ENCODE measurements around the gene B9D2.
"Not testable (repeated sequence)": the region's sequence is repeated elsewhere in the genome, so short reads cannot be mapped to it uniquely, and the experiment has no call there.

The B9D2 gene

DNA sequence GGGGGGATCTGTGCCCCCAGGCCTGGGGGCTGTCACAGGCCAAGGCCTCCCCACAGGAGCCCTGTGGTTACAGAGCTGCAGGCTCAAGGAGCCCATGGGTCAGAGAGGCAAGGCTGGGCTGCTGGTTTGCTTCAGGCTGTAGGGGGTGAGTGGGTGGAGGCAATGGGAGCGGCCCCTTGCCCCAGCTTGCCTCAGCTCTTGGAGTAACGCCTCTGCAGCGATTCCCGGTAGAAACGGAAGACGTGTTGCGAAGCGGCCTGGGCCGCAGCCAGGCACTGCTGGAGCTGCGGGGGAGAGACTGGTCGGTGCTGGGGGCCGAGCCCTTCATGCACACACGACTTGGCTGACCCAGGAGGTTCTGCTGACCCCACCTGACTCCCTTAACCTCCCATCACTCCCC, 22.5 kb upstream of the B9D2 start:
- DNase-seq (ENCODE audit: low read depth): no peak

DNA sequence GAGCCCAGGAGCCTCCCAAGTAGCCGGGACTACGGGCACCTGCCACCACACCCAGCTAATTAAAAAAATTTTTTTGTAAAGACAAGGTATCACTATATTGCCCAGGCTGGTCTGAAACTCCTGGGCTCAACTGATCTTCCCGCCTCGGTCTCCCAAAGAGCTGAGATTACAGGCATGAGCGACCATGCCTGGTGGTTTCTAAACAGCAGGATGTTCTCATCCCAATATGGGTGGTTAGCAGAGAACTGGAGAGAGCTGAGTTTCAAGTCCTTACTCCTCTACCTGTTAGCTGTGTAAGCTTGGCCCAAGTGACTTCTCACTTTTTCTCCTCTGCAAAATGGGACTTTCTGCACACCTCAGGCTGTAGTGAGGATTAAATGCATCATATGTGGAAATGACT, 20.4 kb upstream of the B9D2 start:
- no peak for DNase-seq (ENCODE audit: low read depth)

DNA sequence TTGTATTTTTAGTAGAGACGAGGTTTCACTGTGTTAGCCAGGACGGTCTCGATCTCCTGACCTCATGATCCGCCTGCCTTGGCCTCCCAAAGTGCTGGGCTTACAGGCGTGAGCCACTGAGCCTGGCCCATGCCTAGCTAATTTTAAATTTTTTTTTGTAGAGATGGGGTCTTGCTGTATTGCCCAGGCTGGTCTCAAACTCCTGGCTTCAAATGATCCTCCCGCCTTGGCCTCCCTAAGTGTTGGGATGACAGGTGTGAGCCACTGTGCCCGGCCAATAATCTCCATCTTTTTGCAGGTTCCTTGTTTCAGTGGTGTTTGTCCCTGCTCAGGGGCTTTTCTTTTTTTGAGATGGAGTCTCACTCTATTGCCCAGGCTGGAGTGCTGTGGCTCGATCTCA, 17.6 kb upstream of the B9D2 start:
- DNase-seq (ENCODE audit: low read depth): not testable (repeated sequence)

DNA sequence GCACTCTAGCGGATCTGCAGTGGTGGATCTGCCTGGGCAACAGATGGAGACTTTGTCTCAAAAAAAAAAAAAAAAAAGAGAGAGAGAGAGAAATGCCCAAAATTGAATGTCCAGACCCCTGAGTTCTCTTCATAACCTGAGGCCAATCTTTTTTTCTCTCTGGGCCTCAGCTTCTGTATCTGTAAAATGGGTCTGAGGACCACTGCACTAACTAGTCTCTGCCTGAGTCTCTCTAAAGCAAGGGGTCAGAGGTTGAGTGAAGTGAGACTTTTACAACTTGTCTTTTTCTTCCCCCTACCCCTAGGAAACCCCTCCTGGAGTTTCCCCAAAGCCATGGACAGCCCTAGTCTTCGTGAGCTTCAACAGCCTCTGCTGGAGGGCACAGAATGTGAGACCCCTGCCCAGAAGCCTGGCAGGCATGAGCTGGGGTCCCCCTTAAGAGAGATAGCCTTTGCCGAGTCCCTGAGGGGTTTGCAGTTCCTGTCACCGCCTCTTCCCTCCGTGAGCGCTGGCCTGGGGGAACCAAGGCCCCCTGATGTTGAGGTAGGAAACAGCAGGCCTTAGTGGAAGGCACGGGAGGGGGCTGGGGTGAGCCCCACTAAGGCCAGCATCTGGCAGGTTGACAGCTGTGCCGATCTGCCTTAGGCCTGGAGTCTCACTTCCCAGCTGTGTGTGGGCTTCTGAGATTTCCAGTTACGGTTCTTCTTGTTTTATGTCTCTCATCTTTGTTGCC, 14.2 kb upstream of the B9D2 start:
- no peak for DNase-seq (ENCODE audit: low read depth)

DNA sequence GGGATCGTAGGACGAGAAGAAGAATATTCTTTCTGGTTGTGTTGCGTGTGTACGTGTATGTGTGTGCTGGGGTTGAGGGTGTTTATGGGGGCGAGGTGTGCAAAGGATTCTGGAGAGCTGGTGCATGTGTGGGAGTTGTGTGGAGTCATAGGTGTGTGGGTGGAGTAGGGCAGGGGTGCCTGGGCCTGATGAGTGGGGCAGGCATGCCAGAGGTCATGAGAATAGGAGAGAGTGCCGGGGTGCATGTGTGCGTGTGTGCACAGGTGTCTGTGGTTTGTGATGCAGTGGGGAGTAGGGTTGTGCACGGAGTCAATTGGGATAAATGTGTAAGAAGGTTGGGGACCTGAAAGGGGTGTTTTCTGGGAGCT, 13.0 kb upstream of the B9D2 start:
- DNase-seq (ENCODE audit: low read depth): peak; percentile 43

DNA sequence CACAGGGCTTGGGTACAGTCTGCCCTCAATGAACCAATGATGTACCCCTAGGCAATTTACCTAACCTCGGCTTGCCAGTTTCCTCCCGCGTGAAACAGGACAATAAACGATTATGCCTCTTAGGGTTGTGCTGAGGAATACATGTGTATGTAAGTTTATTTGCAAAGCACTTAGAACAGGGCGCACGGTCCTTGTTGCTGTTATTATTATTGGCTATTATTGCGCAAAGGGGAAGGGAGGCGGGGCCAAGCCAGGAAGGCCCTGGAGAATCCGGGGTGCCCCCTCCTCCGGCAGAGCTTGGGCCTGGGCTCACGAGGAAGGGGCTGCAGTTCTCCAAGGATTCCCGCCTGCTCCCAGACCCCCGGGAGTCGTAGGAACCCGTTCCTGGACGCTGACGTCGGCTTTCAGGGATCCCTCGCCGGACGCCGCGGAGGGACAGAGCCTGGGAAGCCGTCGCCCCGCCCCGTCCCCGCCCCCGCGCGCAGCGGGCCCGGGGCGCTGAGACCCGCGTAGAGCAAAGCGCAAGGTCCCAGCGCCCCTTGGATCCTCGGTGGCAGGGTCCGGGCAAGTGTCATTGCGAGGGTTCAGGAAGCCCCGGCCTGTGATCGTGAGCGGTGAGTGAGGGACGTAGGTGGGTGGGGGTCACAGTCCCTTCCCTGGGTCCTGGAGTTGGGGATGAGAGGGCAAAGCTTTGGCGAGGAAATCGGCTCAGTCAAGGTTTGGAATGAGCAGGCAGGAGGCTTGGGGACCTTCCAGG, 12.5 kb upstream of the B9D2 start, which contains the start of gene TMEM91:
TMEM91 (plus strand) TSS at position 293 of the 757 bp plus-strand sequence. CDS start 1,777 bp downstream, outside the sequence.
- peak; percentile 51 for DNase-seq (ENCODE audit: low read depth)

DNA sequence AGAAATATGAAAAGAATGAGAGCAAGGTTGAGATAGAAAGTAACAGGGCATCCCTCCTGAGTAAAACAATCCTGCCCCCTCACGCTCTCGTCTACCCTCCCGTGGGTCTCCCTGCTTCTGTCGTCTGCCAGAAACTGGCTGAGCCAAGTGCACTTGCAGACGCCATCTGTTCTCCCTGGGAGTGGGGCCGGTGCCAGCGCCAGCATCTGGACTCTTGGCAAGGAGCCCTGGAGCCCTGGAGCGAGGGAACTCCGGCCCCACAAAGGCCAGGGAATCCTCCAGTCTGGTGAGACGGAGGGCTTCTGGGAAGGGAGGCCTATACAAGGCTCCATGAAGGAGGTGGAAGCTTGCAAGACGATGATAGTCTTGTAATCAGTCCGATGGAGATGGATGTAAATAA, 10.0 kb upstream of the B9D2 start:
- DNase-seq (ENCODE audit: low read depth): peak; percentile 87

DNA sequence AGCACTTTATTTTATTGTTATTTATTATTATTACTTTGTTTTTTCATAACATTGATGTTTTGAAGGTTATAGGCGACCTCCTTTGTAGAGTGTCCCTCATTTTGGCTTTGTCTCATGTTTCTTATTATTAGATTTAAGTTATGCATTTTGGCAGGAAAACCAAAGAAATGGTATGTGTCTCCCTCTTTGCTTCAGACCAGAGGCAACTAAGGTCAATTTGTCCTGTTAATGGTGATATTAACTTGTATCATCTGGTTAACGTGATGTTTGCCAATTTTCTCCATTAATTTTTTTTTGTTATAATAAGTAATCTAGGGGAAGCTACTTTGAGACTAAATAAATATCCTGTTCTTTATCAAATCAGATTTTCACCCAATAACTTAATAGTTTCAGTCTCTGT, 8.6 kb upstream of the B9D2 start:
- no peak for DNase-seq (ENCODE audit: low read depth)

DNA sequence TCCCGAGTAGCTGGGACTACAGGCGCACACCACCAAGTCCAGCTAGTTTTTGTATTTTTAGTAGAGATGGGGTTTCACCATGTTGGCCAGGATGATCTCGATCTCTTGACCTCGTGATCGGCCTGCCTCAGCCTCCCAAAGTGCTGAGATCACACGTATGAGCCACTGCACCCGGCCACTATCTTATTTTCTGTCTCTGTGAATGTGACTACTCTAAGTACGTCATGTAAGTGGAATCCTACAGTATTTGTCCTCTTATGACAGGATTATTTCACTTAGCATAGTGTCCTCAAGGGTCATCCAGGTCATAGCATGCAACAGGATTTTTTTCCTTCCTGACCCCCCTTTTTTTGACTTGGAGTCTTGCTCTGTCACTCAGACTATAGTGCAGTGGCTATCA, 7.6 kb upstream of the B9D2 start:
- DNase-seq (ENCODE audit: low read depth): no peak

DNA sequence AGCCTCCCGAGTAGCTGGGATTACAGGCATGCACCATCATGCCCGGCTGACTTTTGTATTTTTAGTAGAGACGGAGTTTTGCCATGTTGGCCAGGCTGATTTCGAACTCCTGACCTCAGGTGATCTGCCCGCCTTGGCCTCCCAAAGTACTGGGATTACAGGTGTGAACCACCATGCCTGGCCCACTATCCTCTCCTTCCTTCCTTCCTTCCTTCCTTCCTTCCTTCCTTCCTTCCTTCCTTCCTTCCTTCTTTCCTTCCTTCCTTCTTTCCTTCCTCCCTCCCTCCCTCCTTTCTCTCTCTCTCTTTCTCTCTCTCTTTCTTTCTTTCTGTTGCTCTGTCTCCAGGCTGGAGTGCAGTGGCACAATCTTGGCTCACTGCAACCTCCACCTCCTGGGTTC, 7.2 kb upstream of the B9D2 start:
- DNase-seq (ENCODE audit: low read depth): not testable (repeated sequence)

DNA sequence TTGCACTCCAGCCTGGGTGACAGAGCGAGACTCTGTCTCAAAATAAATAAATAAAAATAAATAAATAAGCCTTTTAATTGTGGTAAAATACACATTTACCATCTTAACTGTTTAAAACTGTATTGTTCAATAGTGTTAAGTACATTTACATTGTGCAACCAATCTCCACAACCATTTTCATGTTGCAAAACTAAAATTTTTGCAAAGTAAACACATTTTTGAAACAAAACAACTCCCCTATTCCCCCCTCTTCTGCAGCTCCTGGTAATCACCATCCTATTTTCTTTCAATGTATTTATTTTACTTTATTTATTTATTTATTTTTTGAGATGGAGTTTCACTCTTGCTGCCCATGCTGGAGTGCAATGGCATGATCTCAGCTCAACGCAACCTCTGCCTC, 5.8 kb upstream of the B9D2 start:
- DNase-seq (ENCODE audit: low read depth): no peak

DNA sequence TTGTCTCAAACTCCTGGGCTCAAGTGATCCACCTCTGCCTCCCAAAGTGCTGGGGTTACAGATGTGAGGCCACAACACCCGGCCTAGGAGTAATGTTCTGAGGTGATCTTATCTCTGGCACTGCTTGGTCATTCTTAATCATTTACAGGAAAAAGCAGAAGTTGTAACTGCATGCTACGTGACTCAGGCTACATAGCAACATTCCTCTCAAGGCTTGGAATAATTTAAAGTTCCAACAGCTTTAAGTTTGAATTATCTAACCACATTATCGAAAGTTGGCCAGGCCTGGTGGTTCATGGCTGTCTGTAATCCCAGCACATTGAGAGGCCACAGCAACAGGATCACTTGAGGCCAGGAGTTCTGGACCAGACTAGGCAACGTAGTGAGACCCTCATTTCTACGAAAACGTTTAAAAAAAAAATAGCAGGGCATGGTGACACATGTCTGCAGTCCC, 3.9 kb upstream of the B9D2 start:
- DNase-seq (ENCODE audit: low read depth): peak; percentile 98

DNA sequence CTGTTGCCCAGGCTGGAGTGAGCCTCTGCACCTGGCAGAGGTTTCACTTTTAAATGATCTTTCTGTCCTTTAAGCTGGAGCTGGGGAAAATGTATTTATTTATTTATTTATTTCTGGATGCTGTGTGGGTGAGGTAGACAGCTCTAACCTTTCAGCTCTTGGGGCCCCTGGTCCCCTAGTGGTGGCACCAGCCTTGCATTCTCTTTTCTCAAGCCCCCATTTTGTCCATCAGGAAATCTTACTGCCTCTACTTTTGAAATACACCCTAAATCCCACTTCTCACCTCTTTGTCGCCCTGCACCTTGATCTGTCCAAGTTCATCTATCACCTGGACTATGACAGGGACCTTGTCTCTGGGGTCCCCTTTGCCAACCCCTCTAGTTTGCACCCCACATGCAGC, 2.1 kb upstream of the B9D2 start:
- no peak for DNase-seq (ENCODE audit: low read depth)

DNA sequence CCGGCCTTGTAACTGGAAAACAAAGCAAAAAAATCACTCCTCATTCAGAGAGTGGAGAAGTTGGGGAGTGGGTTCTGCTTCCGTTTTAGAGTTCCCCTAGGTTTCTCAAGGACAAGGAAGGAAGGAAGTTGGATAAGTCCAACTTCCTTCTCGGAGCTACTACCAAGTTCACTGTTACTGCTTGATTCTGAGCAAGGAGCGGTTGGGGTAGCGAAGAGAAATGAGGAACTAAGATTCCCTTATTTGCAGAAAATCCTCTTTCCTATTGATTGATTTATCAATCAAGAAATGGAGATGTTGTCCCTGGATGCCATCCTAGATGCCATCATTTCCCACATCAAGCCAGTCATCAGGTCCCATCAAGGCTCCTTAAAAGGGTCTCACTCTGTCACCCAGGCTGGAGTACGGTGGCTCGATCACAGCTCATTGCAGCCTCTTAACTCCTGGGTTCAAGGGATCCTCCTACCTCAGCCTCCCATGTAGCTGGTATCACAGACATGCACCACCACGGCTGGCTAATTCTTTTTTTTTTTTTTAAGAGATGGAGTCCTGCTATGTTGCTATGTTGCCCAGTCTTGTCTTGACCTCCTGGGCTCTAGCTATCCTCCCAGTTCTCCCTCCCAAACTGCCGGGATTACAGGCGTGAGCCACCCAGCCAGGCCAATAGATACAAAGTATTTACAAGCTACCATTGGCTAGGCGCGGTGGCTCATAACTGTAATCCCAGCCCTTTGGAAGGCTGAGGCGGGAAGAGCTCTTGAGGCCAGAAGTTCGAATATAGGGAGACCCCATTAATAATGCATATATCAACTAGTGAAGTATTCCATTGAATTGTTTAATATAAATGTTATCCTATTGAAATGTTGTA, 809 bp upstream of the B9D2 start:
- peak; percentile 36 for DNase-seq (ENCODE audit: low read depth)

DNA sequence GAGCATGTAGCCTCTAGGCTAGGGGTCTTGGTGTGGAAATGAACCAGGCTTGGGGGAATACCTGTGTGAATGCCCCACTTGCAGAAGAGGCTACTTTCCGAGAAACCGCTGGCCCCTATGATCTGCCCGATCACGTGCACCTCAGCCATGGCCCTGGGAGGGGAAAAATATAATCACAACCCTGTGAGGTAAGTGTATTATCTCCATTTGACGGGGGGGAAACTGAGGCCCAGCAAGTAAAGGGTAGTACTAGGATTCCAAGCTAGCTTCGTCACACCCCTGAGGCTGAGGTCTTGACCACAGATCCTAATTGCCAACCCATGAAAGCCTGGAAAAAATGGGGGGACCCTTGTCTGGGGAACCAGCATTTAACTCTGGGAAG, 587 bp downstream of the B9D2 start:
- no peak for DNase-seq (ENCODE audit: low read depth)

DNA sequence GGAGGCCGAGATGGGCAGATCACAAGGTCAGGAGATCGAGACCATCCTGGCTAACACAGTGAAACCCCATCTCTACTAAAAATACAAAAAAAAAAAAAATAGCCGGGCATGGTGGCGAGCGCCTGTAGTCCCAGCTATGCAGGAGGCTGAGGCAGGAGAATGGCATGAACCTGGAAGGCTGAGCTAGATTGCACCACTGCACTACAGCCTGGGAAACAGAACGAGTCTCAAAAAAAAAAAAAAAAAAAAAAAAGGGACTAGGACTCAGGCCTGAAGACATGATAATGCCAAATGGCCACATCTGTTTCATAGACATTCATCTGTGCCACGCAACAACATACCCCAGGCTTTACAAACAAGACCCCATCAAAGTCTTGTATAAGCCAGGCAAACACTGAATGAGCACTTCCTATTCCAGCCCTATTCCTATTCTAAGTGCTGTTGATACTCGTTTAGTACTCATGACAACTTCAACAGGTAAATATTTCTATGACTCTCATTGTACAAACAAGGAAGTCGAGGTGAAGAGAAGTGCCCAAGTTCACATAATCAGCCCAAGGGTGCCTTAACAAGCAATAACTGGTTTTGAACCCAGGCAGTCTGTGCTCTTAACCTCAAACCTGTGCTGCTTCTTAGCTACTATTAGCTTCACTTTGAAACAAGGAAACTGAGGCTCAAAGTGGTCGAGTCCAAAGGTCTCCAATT, 1.7 kb downstream of the B9D2 start:
- no peak for DNase-seq (ENCODE audit: low read depth)

DNA sequence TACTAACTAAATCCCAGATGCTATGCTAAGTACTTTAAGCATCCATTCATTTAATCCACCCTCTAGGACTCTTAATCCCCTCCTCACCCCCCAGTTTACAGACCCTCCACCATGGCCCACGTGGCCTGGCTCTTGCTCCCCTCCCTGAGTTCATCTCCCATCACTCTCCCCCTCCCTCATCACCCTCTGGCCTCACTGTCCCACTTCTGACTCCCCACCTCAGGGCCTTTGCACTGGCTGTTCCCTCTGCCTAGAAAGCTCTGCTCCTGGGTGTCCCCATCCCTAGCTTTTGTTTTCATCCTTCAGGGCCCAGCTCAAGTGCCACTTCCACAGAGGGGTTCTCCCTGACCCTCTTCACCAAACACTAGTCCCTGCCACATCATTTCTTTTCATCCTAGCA, 4.2 kb downstream of the B9D2 start:
- no peak for DNase-seq (ENCODE audit: low read depth)

DNA sequence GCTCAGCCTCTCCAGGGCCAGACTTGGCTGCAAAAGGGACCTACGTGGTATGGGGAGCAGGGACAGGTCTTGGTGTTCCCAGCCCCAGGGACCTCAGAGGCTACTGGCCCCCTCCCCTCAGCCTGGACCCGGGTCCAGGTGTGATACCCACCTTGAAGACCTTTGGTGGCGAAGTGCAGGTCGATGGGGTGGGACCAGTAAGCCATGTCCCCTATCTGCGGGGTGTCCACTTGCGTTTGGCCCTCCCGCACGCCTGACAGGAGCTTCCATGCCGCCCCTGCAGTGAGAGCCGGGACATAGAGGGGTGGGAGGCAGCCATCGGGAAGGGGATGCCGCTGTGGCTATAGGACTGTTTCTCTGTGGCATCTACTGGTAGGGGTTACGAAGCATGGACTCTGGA, 6.2 kb downstream of the B9D2 start:
- no peak for DNase-seq (ENCODE audit: low read depth)

DNA sequence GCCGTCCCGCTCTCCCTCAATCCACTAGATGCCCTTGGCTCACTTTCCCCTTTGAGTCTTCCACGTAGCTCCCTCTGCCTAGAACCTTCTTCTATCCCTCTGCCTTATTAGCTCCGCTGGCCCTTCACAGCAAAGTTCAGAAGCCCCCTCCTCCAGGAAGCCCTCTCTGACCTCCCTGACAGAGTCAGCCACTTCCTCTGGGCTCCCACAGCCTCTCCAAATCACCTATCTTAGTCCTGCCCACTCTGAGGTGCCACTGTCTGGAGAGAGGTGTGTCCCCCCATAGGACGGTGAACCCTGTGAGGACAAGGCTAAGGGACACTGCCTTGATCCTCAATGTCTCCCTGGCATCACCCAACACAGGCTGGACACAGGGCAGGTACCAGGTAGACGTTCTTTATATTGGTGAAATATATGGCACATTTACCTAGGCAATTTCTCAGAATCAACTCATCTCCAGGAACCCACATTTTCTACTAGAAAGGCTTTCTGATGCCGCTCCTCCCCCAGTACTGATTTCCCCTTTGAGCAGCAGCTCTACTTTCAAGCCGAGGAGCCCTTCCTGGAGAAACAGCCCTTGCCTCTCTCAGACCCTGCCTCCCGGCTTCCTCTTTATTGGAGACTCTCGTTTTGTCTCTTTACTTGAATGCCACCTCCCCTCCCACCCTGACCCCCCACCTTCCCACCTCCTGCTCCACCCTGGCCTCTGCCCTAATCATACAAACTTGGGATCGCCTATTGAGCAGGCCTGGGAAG, 6.8 kb downstream of the B9D2 start:
- no peak for DNase-seq (ENCODE audit: low read depth)

DNA sequence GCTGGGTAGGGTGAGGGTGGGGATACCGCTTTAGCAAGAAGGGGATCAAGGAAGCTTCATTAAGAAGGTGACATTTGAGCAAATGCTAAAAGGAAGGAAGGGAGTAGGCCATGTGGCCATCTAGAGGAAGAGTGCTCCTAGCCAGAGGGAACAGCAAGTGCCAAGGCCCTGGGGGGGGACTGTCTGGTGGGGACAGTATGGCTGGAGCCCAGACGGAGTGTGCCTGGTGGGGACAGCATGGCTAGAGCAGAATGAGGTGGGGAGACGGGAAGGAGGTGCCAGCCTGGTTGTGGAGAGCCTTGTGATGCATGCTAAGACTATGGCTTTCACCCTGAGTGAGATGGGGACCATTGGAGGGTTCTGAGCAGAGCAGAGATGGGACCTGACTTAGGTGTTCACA, 8.1 kb downstream of the B9D2 start:
- no peak for DNase-seq (ENCODE audit: low read depth)

DNA sequence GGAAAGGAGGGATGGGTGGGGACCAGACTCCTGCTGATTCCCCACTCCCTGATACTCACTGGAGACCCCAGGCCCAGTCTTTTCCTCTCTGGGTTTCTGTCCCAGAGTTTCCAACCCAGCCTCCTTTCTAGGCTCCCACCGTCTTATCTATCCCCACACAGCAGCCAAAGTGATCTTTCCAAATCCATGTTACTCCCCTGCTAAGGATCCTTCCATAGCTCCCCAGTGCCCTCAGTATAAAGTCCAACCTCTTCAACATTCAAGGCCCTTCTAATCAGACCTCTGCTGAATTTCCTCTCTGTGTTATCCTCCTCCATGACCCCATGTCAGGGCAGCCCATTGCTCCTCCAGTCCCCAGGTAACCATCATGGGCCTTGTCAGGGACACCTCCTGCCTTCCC, 8.9 kb downstream of the B9D2 start:
- DNase-seq (ENCODE audit: low read depth): no peak

Data from amniotic epithelial cell (primary cell).